Central memory CD8-positive, alpha-beta T cell (primary cell): ENCODE data around the gene MLYCD.

Experiments
- ATAC-seq: fragments of 150-1000 bp; cut with Tn5 transposase; replicated peaks from 2 replicates; pipeline ENCODE4 v1.10.0; 2022; ENCODE audit warnings: mild to moderate bottlenecking, moderate FRiP score, moderate number of reproducible peaks; ENCODE audit not compliant: poor library complexity, severe bottlenecking; ENCODE audit errors: extremely low read depth
- DNase-seq, 2 donors: peaks; one replicate each; pipeline ENCODE4 v3.0.0; 2021; ENCODE audit warnings: low spot score in 2 of 2
- H3K27ac Mint-ChIP-seq: one replicate; pipeline ENCODE4 v1.8.0; 2022; ENCODE audit warnings: low read depth, mild to moderate bottlenecking, moderate library complexity, mixed read lengths
- H3K27me3 Mint-ChIP-seq: one replicate; pipeline ENCODE4 v1.8.0; 2022; ENCODE audit warnings: mixed read lengths
- H3K36me3 Mint-ChIP-seq: one replicate; pipeline ENCODE4 v1.8.0; 2022; ENCODE audit warnings: mild to moderate bottlenecking, moderate library complexity, mixed read lengths; ENCODE audit not compliant: insufficient read depth
- H3K4me1 Mint-ChIP-seq: one replicate; pipeline ENCODE4 v1.8.0; 2022; ENCODE audit warnings: mixed read lengths
- H3K4me3 Mint-ChIP-seq: one replicate; pipeline ENCODE4 v1.8.0; 2022; ENCODE audit warnings: mild to moderate bottlenecking, moderate library complexity, mixed read lengths
- H3K9me3 Mint-ChIP-seq: one replicate; pipeline ENCODE4 v1.8.0; 2022; ENCODE audit warnings: mixed read lengths

The MLYCD gene

GRCh38 chr16:83903751-83904150 lies 4.8 kb downstream of the MLYCD start:
- Mint-ChIP-seq H3K9me3 (no peaks in the 10 kb centered on the region), H3K36me3 (peaks cover 12% of the 10 kb centered on the region), H3K4me3 (no peak overlapping the region), H3K27me3 (no peaks in the 10 kb centered on the region), H3K27ac (no peak overlapping the region), H3K4me1 (peaks cover 52% of the 10 kb centered on the region)
- DNase-seq: no peak
- ATAC-seq: no peak

DNA sequence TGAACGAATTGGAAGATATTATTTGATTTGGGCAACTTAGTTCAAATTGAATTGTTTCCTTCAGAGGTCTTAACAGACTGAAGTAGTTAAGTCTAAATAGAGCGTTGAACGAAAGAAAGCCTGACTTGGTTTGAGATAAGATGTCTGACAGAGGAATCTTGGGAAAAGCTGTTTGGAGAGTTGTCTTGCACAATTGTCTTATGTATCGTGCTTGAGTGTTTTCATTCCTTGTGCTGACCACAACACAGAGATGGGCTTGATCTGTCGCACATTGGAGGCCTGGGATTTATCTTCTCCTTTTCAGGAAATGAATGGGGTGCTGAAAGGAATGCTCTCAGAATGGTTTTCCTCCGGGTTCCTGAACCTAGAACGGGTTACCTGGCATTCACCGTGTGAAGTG lies 7.8 kb downstream of the MLYCD start:
- H3K4me1 Mint-ChIP-seq: peaks cover 34% of the 10 kb centered on the region
- H3K36me3 Mint-ChIP-seq: peaks cover 33% of the 10 kb centered on the region
- H3K27ac Mint-ChIP-seq: no peak overlapping the region
- H3K4me3 Mint-ChIP-seq: no peak overlapping the region
- H3K9me3 Mint-ChIP-seq: no peaks in the 10 kb centered on the region
- DNase-seq (no peak), ATAC-seq (no peak)
- no peaks in the 10 kb centered on the region for H3K27me3 Mint-ChIP-seq

- Mint-ChIP-seq H3K4me1 (peaks cover 30% of the 10 kb centered on the region), H3K9me3 (no peaks in the 10 kb centered on the region), H3K4me3 (no peak overlapping the region), H3K36me3 (peaks cover 33% of the 10 kb centered on the region), H3K27ac (no peak overlapping the region), H3K27me3 (no peaks in the 10 kb centered on the region)
- ATAC-seq (no peak), DNase-seq (no peak)
These were observed 8.2 kb downstream of the MLYCD start for GRCh38 chr16:83907111-83907510.

- Mint-ChIP-seq H3K4me1 (peaks cover 26% of the 10 kb centered on the region), H3K27me3 (no peaks in the 10 kb centered on the region), H3K36me3 (peaks cover 33% of the 10 kb centered on the region), H3K4me3 (no peak overlapping the region), H3K27ac (no peak overlapping the region), H3K9me3 (no peaks in the 10 kb centered on the region)
- no peak for DNase-seq
- no peak for ATAC-seq
These were observed 8.8 kb downstream of the MLYCD start for GRCh38 chr16:83907631-83908250.

DNA sequence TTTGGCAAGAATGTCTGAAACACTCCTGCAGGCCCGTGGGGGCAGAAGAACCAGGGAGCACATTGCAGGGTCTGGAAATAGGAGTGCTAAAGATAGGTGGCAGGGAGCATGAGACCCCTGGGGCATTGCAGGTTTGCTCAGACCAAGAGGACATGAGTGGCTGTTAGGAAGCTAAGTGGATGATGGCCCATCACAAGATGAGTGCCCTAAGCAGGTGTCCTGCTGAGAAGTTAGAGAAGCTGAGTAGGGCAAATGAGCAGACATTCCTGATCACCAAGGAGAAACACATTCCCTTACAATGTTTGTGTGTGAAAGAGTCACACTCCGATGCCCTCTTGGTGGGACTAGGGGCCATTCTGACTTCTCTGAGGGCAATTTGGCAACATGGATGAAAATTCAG lies 9.9 kb downstream of the MLYCD start:
- Mint-ChIP-seq H3K36me3 (peaks cover 35% of the 10 kb centered on the region), H3K27me3 (no peaks in the 10 kb centered on the region), H3K4me1 (peaks cover 16% of the 10 kb centered on the region), H3K9me3 (no peaks in the 10 kb centered on the region), H3K27ac (peak overlapping the region; percentile 39), H3K4me3 (no peak overlapping the region)
- DNase-seq (no peak), ATAC-seq (no peak)

DNA sequence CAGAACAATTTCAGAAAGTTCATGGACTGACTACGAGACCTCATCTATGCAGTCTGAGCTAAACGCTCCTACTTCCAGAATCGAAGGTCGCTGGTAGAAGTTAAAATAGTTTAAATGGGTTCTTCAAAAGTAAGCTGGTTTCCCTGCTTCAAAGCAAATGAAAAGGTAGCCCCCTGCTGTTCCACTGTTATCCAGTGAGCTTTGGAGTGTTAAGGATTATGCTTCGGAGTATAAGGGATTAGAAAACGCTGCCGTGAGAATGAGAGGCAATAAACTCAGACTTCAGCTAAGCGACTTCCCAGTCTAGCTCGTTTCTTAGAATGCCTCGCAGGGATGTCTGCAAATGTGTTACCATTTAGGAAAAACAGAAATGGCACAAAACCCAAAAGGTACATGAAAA lies 12.4 kb downstream of the MLYCD start:
- Mint-ChIP-seq H3K9me3 (no peaks in the 10 kb centered on the region), H3K4me3 (no peak overlapping the region), H3K4me1 (peaks cover 21% of the 10 kb centered on the region), H3K36me3 (peaks cover 38% of the 10 kb centered on the region), H3K27me3 (no peaks in the 10 kb centered on the region), H3K27ac (no peak overlapping the region)
- no peak for DNase-seq
- no peak for ATAC-seq

DNA sequence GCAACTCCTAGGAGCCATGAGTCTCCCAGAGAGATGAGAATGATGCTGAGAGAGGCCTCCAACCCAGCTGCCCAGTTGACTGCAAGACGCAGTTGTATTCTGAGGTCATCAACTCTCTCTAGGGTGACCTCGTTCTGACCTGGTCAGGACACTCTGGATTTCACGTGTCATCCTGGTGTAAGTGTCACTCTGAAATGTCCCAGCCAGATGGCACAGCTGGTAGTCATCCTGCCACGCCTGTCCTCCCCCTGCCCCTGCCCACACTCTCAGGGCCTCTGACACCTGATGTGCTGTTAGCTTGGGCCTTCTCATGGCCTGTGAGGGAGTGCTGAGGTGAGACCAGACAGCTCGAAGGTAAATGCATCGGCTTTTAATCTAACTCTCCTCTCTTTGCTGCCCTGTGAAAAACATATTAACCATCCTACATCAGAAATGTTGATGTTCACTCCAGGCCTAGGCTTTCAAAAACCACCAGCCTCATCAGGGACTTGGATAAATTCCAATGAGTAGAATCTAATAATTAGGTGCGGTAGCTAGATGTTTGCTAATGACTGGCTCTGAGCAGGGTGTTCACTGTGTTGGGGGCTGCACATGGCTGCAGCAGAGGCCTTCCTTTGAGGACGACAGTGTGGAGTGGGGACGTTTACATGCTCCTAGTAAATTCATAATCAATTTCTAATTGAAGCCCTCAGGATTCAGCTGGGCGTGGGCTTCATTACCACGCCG lies 13.8 kb downstream of the MLYCD start:
- Mint-ChIP-seq H3K27ac (no peak overlapping the region), H3K9me3 (no peaks in the 10 kb centered on the region), H3K36me3 (peaks cover 34% of the 10 kb centered on the region), H3K27me3 (no peaks in the 10 kb centered on the region), H3K4me3 (no peak overlapping the region), H3K4me1 (peaks cover 18% of the 10 kb centered on the region)
- ATAC-seq: no peak
- no peak for DNase-seq

DNA sequence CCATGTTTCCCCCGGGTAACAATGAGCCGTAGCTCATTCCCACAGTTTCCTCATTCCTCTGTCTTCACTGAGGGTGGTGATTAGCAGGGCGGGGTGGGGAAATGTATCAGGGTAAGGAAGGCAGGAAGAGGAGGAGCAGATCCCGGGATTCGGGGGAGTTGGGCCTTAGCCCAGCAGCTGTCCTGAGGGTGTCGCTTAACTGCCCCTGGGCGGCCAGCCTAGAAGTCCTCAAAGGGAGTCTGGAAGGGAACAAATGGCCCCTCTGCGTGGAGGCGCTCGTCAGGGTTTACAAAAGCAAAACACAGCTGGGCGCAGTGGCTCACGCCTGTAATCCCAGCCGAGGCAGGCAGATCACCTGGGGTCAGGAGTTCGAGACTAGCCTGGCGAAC lies 14.3 kb downstream of the MLYCD start:
- Mint-ChIP-seq H3K4me1 (peaks cover 18% of the 10 kb centered on the region), H3K4me3 (no peak overlapping the region), H3K27me3 (no peaks in the 10 kb centered on the region), H3K36me3 (peaks cover 33% of the 10 kb centered on the region), H3K27ac (no peak overlapping the region), H3K9me3 (no peaks in the 10 kb centered on the region)
- DNase-seq (no peak), ATAC-seq (no peak)

DNA sequence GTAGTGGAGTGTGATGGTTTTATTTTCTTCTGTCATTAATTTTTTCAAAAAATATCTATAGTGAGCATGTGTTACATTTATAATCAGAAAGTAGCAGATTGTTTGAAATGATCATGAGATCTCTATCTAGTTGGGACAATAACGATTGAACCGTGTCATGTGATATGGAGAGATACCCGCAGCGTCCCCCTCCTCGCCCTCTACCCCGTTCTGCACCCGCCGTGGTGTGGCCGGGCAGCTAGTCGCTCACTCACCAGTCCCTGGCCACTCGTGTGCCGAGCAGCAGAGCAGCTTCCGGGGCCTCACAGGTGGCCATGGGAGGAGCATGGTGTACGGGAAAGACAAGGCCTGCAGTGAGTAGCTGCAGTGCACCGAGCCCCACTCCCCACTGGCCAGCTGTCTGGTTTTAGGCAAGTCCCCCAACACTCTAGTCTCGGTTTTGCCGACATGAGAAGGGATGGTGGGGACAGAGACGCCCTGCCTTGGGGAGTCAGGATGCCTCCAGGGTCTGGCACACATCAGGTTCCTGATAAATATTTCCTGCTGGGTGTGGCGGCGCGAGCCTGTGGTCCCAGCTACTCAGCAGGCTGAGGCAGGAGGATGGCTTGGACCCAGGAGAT lies 15.3 kb downstream of the MLYCD start:
- H3K4me1 Mint-ChIP-seq: peaks cover 19% of the 10 kb centered on the region
- DNase-seq (no peak), ATAC-seq (no peak)
- no peaks in the 10 kb centered on the region for H3K27me3 Mint-ChIP-seq
- no peak overlapping the region for H3K27ac Mint-ChIP-seq
- H3K36me3 Mint-ChIP-seq: peaks cover 23% of the 10 kb centered on the region
- H3K9me3 Mint-ChIP-seq: no peaks in the 10 kb centered on the region
- H3K4me3 Mint-ChIP-seq: no peak overlapping the region

DNA sequence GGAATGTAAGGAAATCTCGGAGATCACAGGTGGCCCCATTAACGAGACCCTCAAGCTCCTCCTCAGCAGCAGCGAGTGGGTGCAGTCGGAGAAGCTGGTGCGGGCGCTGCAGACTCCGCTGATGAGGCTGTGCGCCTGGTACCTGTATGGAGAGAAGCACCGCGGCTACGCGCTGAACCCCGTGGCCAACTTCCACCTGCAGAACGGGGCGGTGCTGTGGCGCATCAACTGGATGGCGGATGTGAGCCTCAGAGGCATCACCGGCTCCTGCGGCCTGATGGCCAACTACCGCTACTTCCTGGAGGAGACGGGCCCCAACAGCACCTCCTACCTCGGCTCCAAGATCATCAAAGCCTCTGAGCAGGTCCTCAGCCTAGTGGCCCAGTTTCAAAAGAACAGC lies 16.2 kb downstream of the MLYCD start:
- no peak overlapping the region for H3K27ac Mint-ChIP-seq
- H3K36me3 Mint-ChIP-seq: peaks cover 15% of the 10 kb centered on the region
- no peaks in the 10 kb centered on the region for H3K9me3 Mint-ChIP-seq
- ATAC-seq (no peak), DNase-seq (no peak)
- H3K27me3 Mint-ChIP-seq: no peaks in the 10 kb centered on the region
- H3K4me1 Mint-ChIP-seq: peaks cover 26% of the 10 kb centered on the region
- H3K4me3 Mint-ChIP-seq: no peak overlapping the region

DNA sequence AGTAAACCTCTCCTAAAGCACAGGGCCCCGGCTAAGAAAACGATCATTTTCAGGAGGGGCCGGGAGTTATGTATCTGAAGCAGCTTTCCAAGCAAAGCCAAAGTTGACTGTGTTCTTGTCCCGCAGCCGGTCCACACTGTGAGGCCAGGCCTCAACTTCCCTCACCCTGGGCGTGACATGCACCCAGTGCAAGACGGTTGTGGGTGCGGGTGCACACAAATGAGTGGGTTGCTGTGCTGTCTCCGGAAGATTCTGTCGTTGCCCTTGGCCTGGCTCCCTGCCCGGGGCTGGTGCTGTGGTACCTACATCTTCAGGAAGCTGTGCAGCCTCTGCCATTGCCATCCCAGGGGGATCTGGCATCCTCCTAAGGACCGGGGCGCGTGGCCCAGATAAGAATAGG lies 16.6 kb downstream of the MLYCD start:
- no peaks in the 10 kb centered on the region for H3K9me3 Mint-ChIP-seq
- DNase-seq (no peak), ATAC-seq (no peak)
- H3K4me3 Mint-ChIP-seq: no peak overlapping the region
- no peaks in the 10 kb centered on the region for H3K27me3 Mint-ChIP-seq
- no peak overlapping the region for H3K27ac Mint-ChIP-seq
- peaks cover 12% of the 10 kb centered on the region for H3K36me3 Mint-ChIP-seq
- peaks cover 26% of the 10 kb centered on the region for H3K4me1 Mint-ChIP-seq

DNA sequence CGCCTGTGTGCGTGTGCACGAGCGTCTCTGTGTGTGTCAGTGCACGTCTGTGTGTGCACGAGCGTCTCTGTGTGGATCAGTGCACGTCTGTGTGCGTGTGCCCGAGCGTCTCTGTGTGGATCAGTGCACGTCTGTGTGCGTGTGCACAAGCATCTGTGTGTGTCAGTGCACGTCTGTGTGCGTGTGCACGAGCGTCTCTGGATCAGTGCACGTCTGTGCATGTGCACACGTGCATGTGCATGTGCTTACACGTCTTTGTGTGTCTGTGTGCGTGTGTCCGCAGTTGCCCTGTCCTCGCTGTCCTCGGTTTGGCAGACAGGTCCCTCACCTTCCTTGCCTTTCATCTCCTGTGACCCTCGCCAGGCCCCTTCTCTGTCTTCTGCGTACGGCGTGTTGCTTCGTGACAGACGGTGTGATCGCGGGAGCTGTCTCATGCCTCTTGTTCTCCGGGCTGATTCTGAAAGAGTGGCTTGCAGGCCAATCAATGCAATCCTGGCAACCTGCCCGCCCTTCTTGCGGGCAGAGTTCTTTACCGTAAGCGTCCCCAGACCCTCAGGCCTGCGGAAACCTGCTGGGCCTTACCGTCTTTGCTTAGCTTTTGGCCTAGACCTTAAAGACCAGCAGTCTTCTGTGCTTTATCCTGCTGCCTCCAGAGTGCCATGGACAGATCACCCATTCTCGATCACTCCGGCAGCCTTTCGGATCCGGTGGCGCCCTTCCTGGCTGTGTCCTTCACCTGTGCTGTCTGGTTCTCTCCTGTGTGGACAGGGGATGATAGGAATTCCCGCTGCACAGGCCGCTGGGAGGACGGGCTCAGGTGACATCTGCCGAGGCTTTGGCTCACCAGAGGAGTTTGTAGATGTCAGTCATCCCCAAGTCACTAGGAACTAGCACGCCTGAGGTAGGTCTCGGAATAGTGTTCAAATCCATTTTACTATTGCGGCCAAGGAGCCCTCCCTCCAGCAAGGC lies 18.5 kb downstream of the MLYCD start:
- ATAC-seq: no peak
- no peak for DNase-seq
- H3K4me1 Mint-ChIP-seq: peaks cover 26% of the 10 kb centered on the region
- no peak overlapping the region for H3K27ac Mint-ChIP-seq
- H3K36me3 Mint-ChIP-seq: peaks cover 6% of the 10 kb centered on the region
- no peaks in the 10 kb centered on the region for H3K9me3 Mint-ChIP-seq
- no peaks in the 10 kb centered on the region for H3K27me3 Mint-ChIP-seq
- H3K4me3 Mint-ChIP-seq: no peak overlapping the region
